A549 (cell line): ENCODE data around the gene MTFMT. TPM values are rescaled to one million over a fixed set of nuclear protein-coding genes. Genes with fewer than 3 reads are reported as not detected.

ENCODE experiments used
- ATAC-seq, 2 experiments: fragments of 200-7000 bp in 1 of 2; fragments of >200 bp in 1 of 2; cut with Nextera tagmentation in 1 of 2; cut with Tn5 transposase in 1 of 2; 3 replicates each; pipeline versions ENCODE4 v1.8.0 to v1.9.1; 2018 to 2020; ENCODE audit warnings: mild to moderate bottlenecking in 1 of 2, moderate library complexity in 1 of 2
- CTCF ChIA-PET: fragments of 300-600 bp; sonication (Branson Sonifier 250); formaldehyde crosslinking; extraction: SDS; loops from one replicate; lab custom pipeline; 2021; ENCODE audit warnings: antibody characterized with exemption, inconsistent platforms; lab: Yijun Ruan, JAX
- POLR2A ChIA-PET: fragments of 350-600 bp; formaldehyde crosslinking; extraction: SDS; loops from one replicate; lab custom pipeline; 2021; ENCODE audit warnings: antibody characterized with exemption, inconsistent platforms; lab: Yijun Ruan, JAX
- DNase-seq, 2 experiments: peaks; one replicate each; pipeline versions ENCODE4 v3.0.0 to v3.0.0-alpha.2; 2011 to 2016; ENCODE audit warnings: low read depth in 1 of 2, low spot score in 1 of 2
- FAIRE-seq: peaks from 2 replicates; lab custom pipeline; 2011; peaks lifted over from hg19 to GRCh38; lab: Jason Lieb, UNC
- H3K27ac ChIP-seq, 2 experiments: fragments of >200 bp; sonication (Bioruptor Twin); formaldehyde crosslinking; 3 replicates each; pipeline ENCODE4 v1.5.1; 2016 to 2017
- H3K4me1 ChIP-seq: fragments of >200 bp; sonication (Bioruptor Twin); formaldehyde crosslinking; 3 replicates; pipeline ENCODE4 v1.6.1; 2016
- H3K4me2 ChIP-seq: fragments of >200 bp; sonication (Bioruptor Twin); formaldehyde crosslinking; 3 replicates; pipeline ENCODE4 v1.6.1; 2016
- H3K4me3 ChIP-seq: fragments of >200 bp; sonication (Bioruptor Twin); formaldehyde crosslinking; 3 replicates; pipeline ENCODE4 v1.5.1; 2016
- H3K9me3 ChIP-seq: fragments of >200 bp; sonication (Bioruptor Twin); formaldehyde crosslinking; 3 replicates; pipeline ENCODE4 v1.6.1; 2016
- CHD2 ChIP-seq: fragments of 150-350 bp; IDR thresholded peaks from 2 replicates; pipeline ENCODE4 v1.6.1; 2014; ENCODE audit warnings: low read length; ENCODE audit not compliant: partially characterized antibody
- CHD4 ChIP-seq: fragments of 200-600 bp; sonication (generic); IDR thresholded peaks from 2 replicates; pipeline ENCODE4 v1.6.1; 2016; ENCODE audit warnings: antibody characterized with exemption, mild to moderate bottlenecking, borderline replicate concordance
- EHF ChIP-seq: fragments of 250-450 bp; sonication (Bioruptor Pico); IDR thresholded peaks from 2 replicates; pipeline ENCODE4 v1.5.0; 2020; ENCODE audit warnings: mild to moderate bottlenecking
- EHMT2 ChIP-seq: fragments of 200-600 bp; sonication (generic); IDR thresholded peaks from 2 replicates; pipeline ENCODE4 v1.6.1; 2016; ENCODE audit warnings: antibody characterized with exemption, low read depth, mild to moderate bottlenecking, moderate library complexity
- ESRRA ChIP-seq: fragments of 150-350 bp; IDR thresholded peaks from 2 replicates; pipeline ENCODE4 v1.6.1; 2014; ENCODE audit warnings: mild to moderate bottlenecking, low read length, borderline replicate concordance
- FOSB ChIP-seq: fragments of 250-450 bp; sonication (Bioruptor Pico); IDR thresholded peaks from 2 replicates; pipeline ENCODE4 v1.5.0; 2020; ENCODE audit warnings: mild to moderate bottlenecking, moderate library complexity
- HDAC2 ChIP-seq: fragments of 200-600 bp; sonication (generic); IDR thresholded peaks from 2 replicates; pipeline ENCODE4 v1.6.1; 2016
- HOXA7 ChIP-seq: fragments of 250-450 bp; sonication (Bioruptor Pico); IDR thresholded peaks from 2 replicates; pipeline ENCODE4 v1.5.0; 2020; ENCODE audit warnings: mild to moderate bottlenecking, moderate library complexity
- HOXB5 ChIP-seq: fragments of 250-450 bp; sonication (Bioruptor Pico); IDR thresholded peaks from 2 replicates; pipeline ENCODE4 v1.5.0; 2020; ENCODE audit warnings: mild to moderate bottlenecking, moderate library complexity
- JUN ChIP-seq, 2 experiments: fragments of >200 bp; sonication (Bioruptor Twin); formaldehyde crosslinking; IDR thresholded peaks; 2 replicates in 1 of 2; 3 replicates in 1 of 2; pipeline ENCODE4 v1.6.1; 2016 to 2017
- MAFK ChIP-seq: fragments of 450-650 bp; IDR thresholded peaks from 2 replicates; pipeline ENCODE4 v1.6.1; 2014; ENCODE audit not compliant: partially characterized antibody
- NPAS2 ChIP-seq: fragments of 250-450 bp; sonication (Bioruptor Pico); IDR thresholded peaks from 2 replicates; pipeline ENCODE4 v1.8.0; 2022; ENCODE audit warnings: mild to moderate bottlenecking, moderate library complexity, borderline replicate concordance
- NR3C1 ChIP-seq: fragments of >200 bp; sonication (Bioruptor Twin); formaldehyde crosslinking; IDR thresholded peaks from 3 replicates; pipeline ENCODE4 v1.6.1; 2017
- RAD21 ChIP-seq, 2 experiments: fragments of >200 bp in 1 of 2; sonication (Bioruptor Twin) in 1 of 2; formaldehyde crosslinking in 1 of 2; IDR thresholded peaks in 1 of 2; conservative IDR thresholded peaks in 1 of 2; 2 replicates in 1 of 2; 3 replicates in 1 of 2; pipeline ENCODE4 v1.6.1; 2012 to 2018; ENCODE audit warnings: inconsistent platforms in 1 of 2
- RARB ChIP-seq: fragments of 250-450 bp; sonication (Bioruptor Pico); IDR thresholded peaks from 2 replicates; pipeline ENCODE4 v1.8.0; 2021; ENCODE audit warnings: mild to moderate bottlenecking, moderate library complexity
- TFCP2L1 ChIP-seq: fragments of 250-450 bp; sonication (Bioruptor Pico); IDR thresholded peaks from 2 replicates; pipeline ENCODE4 v1.5.0; 2021; ENCODE audit warnings: mild to moderate bottlenecking
- TP53 ChIP-seq: fragments of 250-450 bp; sonication (Bioruptor Pico); IDR thresholded peaks from 2 replicates; pipeline ENCODE4 v1.5.0; 2021; ENCODE audit warnings: mild to moderate bottlenecking, moderate library complexity
- ZFP36 ChIP-seq: fragments of 450-650 bp; IDR thresholded peaks from 2 replicates; pipeline ENCODE4 v1.6.1; 2014; ENCODE audit warnings: borderline replicate concordance; ENCODE audit not compliant: partially characterized antibody
- ZNF302 ChIP-seq: fragments of 250-450 bp; sonication (Bioruptor Pico); IDR thresholded peaks from 2 replicates; pipeline ENCODE4 v1.9.0; 2021; ENCODE audit warnings: inconsistent platforms, mild to moderate bottlenecking, moderate library complexity
- ZSCAN20 ChIP-seq: fragments of 250-450 bp; sonication (Bioruptor Pico); IDR thresholded peaks from 2 replicates; pipeline ENCODE4 v1.8.0; 2022; ENCODE audit warnings: mild to moderate bottlenecking, moderate library complexity
- WGBS: methylation state at CpG from one replicate; pipeline ENCODE4 v1.1.6; 2017; ENCODE audit errors: missing lambda C conversion rate; 5-methylcytosine and 5-hydroxymethylcytosine counted together
- polyA plus RNA-seq, 4 experiments: library from polyadenylated mRNA; depleted of rRNA in 3 of 4; stranded (reverse); fragments of >200 nt; fragmentation: RNase III in 1 of 4; extraction: RNeasy Plus Mini Kit Qiagen cat#74134 plus additional on column Dnase treatment in 1 of 4; gene quantifications; 2 replicates in 3 of 4; 3 replicates in 1 of 4; pipeline ENCODE4 v1.2.3, GENCODE V29; 2011 to 2017
- TF ChIP-seq, protein P1 (sequence below): fragments of 250-450 bp; sonication (Bioruptor Pico); IDR thresholded peaks from 2 replicates; pipeline ENCODE4 v1.5.0; 2020; ENCODE audit warnings: low read depth, mild to moderate bottlenecking, moderate library complexity
- TF ChIP-seq, protein P2 (sequence below): fragments of >200 bp; sonication (Bioruptor Twin); formaldehyde crosslinking; IDR thresholded peaks from 2 replicates; pipeline ENCODE4 v1.6.1; 2016
- TF ChIP-seq, protein P3 (sequence below): fragments of 250-450 bp; sonication (Bioruptor Pico); IDR thresholded peaks from 2 replicates; pipeline ENCODE4 v1.5.0; 2021; ENCODE audit warnings: mild to moderate bottlenecking, moderate library complexity, borderline replicate concordance
- TF ChIP-seq, protein P4 (sequence below): fragments of >200 bp; sonication (Bioruptor Twin); formaldehyde crosslinking; IDR thresholded peaks from 3 replicates; pipeline ENCODE4 v1.6.1; 2016
- TF ChIP-seq, protein P5 (sequence below): IDR thresholded peaks from 2 replicates; pipeline ENCODE4 v1.6.1; 2012; ENCODE audit warnings: low read depth, borderline replicate concordance
- TF ChIP-seq, protein P6 (sequence below): IDR thresholded peaks from 2 replicates; pipeline ENCODE4 v1.6.1; 2012

The MTFMT gene
- polyA plus RNA-seq, 2 of the 4 experiments (the other 2 are of a cell fraction), result 21.4 to 23.4 TPM

DNA sequence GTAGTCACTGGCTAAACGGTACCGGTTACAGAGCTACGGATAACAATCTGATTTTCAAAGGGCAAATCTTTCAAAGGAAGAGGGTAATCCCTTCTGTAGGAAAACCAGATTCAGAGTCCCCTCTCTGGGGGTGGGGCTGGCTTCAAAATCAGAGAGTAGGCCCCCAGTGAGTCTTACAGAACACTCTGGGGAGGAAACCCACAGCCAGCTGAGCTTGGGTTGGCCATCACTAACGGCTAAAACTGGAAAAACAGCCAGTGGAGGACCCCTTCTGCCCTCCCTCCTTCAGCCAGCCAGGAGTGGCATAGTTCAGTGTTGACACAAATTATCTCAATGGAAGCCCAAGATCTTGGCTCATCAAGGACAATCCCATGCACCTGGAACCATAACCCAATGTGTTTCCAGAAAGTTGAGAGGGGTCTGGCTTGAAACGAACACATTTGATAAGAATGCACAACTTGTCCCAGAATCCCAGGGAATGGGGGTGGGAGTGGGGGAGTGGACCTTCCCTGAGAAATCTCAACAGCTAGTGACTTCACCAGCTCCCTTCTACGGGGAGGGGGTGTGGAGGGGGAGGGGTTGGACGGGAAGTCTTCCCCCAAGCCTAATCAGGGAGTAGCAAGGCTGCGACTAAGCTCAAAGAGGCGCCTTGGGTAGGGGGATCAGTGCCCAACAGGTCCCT is 37.3 kb upstream of the MTFMT start:
- POLR2A ChIA-PET, result interaction anchor here (0.9 kb wide), 1 partner anchor 119 kb away, joined by 3 read pairs; the partner anchor contains the start of gene CLPX
- no peak for TF ChIP-seq ESRRA
- no peak for TF ChIP-seq EHF (CRISPR knock-in tag)
- TF ChIP-seq, protein P1, sequence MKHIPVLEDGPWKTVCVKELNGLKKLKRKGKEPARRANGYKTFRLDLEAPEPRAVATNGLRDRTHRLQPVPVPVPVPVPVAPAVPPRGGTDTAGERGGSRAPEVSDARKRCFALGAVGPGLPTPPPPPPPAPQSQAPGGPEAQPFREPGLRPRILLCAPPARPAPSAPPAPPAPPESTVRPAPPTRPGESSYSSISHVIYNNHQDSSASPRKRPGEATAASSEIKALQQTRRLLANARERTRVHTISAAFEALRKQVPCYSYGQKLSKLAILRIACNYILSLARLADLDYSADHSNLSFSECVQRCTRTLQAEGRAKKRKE (CRISPR knock-in tag), result no peak
- no peak for TF ChIP-seq NR3C1
- no peak for TF ChIP-seq CHD2
- TF ChIP-seq, protein P2, sequence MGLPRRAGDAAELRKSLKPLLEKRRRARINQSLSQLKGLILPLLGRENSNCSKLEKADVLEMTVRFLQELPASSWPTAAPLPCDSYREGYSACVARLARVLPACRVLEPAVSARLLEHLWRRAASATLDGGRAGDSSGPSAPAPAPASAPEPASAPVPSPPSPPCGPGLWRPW, result no peak
- TF ChIP-seq, protein P3, sequence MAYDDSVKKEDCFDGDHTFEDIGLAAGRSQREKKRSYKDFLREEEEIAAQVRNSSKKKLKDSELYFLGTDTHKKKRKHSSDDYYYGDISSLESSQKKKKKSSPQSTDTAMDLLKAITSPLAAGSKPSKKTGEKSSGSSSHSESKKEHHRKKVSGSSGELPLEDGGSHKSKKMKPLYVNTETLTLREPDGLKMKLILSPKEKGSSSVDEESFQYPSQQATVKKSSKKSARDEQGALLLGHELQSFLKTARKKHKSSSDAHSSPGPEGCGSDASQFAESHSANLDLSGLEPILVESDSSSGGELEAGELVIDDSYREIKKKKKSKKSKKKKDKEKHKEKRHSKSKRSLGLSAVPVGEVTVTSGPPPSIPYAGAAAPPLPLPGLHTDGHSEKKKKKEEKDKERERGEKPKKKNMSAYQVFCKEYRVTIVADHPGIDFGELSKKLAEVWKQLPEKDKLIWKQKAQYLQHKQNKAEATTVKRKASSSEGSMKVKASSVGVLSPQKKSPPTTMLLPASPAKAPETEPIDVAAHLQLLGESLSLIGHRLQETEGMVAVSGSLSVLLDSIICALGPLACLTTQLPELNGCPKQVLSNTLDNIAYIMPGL (CRISPR knock-in tag), result no peak
- TF ChIP-seq TP53, result no peak
- TF ChIP-seq, all 56 proteins: peak for 0
- ATAC-seq (no peak), DNase-seq (no peak), FAIRE-seq (no peak)
- WGBS, result 78% methylated on average over 9 of the region's 9 CpGs
- no peak overlapping the region for H3K4me3 ChIP-seq
- H3K4me1 ChIP-seq, result peaks cover 5% of the 10 kb centered on the region; the same call in 2 of the 3 replicates
- CTCF ChIA-PET, result interaction anchor here (0.6 to 33.7 kb wide), 5 partner anchors 7 to 863 kb away, joined by 3 to 1280 read pairs (median 37); partner anchors contain the start of genes KBTBD13, RASL12 and SLC51B
- H3K4me2 ChIP-seq, result no peak overlapping the region
- H3K9me3 ChIP-seq, result no peaks in the 10 kb centered on the region
- H3K27ac ChIP-seq, result no peak overlapping the region

DNA sequence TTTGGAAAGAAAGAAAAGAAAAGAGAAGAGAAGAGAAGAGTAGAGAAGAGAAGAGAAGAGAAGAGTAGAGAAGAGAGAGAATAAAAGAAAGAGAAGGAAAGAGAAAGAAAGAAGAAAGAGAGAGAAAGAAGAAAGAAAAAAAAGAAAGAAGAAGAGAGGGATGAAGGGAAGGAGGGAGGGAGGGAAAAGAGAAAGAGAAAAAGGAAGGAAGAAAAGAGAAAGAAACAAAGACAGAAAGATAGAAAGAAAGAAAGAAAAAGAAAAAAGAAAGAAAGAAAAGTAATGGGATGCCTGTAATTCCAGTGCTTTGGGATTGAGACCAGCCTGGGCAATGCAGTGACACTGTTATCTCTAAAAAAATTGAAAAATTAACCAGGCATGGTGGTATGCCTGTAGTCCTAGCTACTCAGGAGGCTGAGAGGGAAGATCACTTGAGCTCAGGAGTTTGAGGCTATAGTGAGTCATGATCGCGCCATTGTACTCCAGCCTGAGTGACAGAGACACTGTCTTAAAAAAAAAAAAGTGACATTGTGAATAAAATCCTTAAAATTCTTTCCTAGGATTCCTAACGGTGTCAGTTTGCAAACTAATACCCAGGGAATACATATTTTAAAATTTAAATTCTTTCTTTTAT is 36.7 kb upstream of the MTFMT start:
- WGBS, result 70% methylated on average over 3 of the region's 3 CpGs
- CTCF ChIA-PET, result interaction anchor here (0.7 to 33.7 kb wide), 6 partner anchors 8 to 221 kb away, joined by 3 to 1280 read pairs (median 20); partner anchors contain the start of genes KBTBD13, RASL12 and SLC51B
- H3K4me1 ChIP-seq, result peaks cover 5% of the 10 kb centered on the region; the same call in 1 of the 3 replicates
- no peak overlapping the region for H3K27ac ChIP-seq
- DNase-seq (no peak), FAIRE-seq (no peak), ATAC-seq (no peak)
- TF ChIP-seq ZNF302 (no peak), FOSB (no peak), TFCP2L1 (no peak), HDAC2 (no peak), ZSCAN20 (CRISPR knock-in tag) (no peak), EHF (CRISPR knock-in tag) (no peak), HOXB5 (no peak), RAD21 (conservative IDR thresholded peaks at IDR 0.05 in 1 of 2, IDR thresholded peaks at IDR 0.05 in 1 of 2) (no peak), ZFP36 (no peak), EHMT2 (no peak), CHD4 (no peak), NPAS2 (CRISPR knock-in tag) (no peak), HOXA7 (CRISPR knock-in tag) (no peak), JUN (IDR thresholded peaks at IDR 0.05) (no peak), MAFK (no peak), RARB (CRISPR knock-in tag) (no peak)
- TF ChIP-seq, protein P4, sequence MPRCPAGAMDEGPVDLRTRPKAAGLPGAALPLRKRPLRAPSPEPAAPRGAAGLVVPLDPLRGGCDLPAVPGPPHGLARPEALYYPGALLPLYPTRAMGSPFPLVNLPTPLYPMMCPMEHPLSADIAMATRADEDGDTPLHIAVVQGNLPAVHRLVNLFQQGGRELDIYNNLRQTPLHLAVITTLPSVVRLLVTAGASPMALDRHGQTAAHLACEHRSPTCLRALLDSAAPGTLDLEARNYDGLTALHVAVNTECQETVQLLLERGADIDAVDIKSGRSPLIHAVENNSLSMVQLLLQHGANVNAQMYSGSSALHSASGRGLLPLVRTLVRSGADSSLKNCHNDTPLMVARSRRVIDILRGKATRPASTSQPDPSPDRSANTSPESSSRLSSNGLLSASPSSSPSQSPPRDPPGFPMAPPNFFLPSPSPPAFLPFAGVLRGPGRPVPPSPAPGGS, result no peak
- TF ChIP-seq, protein P5, sequence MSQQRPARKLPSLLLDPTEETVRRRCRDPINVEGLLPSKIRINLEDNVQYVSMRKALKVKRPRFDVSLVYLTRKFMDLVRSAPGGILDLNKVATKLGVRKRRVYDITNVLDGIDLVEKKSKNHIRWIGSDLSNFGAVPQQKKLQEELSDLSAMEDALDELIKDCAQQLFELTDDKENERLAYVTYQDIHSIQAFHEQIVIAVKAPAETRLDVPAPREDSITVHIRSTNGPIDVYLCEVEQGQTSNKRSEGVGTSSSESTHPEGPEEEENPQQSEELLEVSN, result no peak
- TF ChIP-seq, protein P6, sequence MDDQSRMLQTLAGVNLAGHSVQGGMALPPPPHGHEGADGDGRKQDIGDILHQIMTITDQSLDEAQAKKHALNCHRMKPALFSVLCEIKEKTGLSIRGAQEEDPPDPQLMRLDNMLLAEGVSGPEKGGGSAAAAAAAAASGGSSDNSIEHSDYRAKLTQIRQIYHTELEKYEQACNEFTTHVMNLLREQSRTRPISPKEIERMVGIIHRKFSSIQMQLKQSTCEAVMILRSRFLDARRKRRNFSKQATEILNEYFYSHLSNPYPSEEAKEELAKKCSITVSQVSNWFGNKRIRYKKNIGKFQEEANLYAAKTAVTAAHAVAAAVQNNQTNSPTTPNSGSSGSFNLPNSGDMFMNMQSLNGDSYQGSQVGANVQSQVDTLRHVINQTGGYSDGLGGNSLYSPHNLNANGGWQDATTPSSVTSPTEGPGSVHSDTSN, result no peak
- TF ChIP-seq, protein P2, result no peak
- POLR2A ChIA-PET, result interaction anchor here (0.9 kb wide), 1 partner anchor 119 kb away, joined by 3 read pairs; the partner anchor contains the start of gene CLPX
- no peak overlapping the region for H3K4me3 ChIP-seq
- H3K4me2 ChIP-seq, result no peak overlapping the region
- H3K9me3 ChIP-seq, result no peaks in the 10 kb centered on the region
